BLaER1 (cell line): ENCODE measurements around the gene TENM4.
"Not testable (repeated sequence)": the region's sequence is repeated elsewhere in the genome, so short reads cannot be mapped to it uniquely, and the experiment has no call there.

ENCODE experiments used
- H3K27ac ChIP-seq: shearing (Covaris generic); formaldehyde crosslinking; 2 replicates; pipeline ENCODE4 v1.8.1; 2022
- H3K27me3 ChIP-seq: shearing (Covaris generic); formaldehyde crosslinking; 2 replicates; pipeline ENCODE4 v1.8.1; 2022
- H3K36me3 ChIP-seq: shearing (Covaris generic); formaldehyde crosslinking; 2 replicates; pipeline ENCODE4 v1.8.1; 2022
- H3K4me1 ChIP-seq: shearing (Covaris generic); formaldehyde crosslinking; 2 replicates; pipeline ENCODE4 v1.8.1; 2022
- H3K4me2 ChIP-seq: shearing (Covaris generic); formaldehyde crosslinking; 2 replicates; pipeline ENCODE4 v1.8.1; 2022
- H3K4me3 ChIP-seq: shearing (Covaris generic); formaldehyde crosslinking; 2 replicates; pipeline ENCODE4 v1.8.1; 2022
- H3K9ac ChIP-seq: shearing (Covaris generic); formaldehyde crosslinking; 2 replicates; pipeline ENCODE4 v1.8.1; 2022
- H3K9me3 ChIP-seq: shearing (Covaris generic); formaldehyde crosslinking; 2 replicates; pipeline ENCODE4 v1.8.1; 2022
- H4K20me1 ChIP-seq: shearing (Covaris generic); formaldehyde crosslinking; 2 replicates; pipeline ENCODE4 v1.8.1; 2022
- Cebpa-rat ChIP-seq: shearing (Covaris generic); IDR thresholded peaks from 2 replicates; pipeline ENCODE4 v1.8.1; 2022

Gene TENM4

GRCh38 chr11:78902771-78903507 lies 537.9 kb downstream of the TENM4 start:
- no peaks in the 10 kb centered on the region for H3K4me1 ChIP-seq
- H3K4me2 ChIP-seq = no peak overlapping the region
- H3K27me3 ChIP-seq = no peaks in the 10 kb centered on the region
- no peaks in the 10 kb centered on the region for H3K9me3 ChIP-seq
- TF ChIP-seq Cebpa-rat = no peak
- H3K36me3 ChIP-seq = peaks cover 18% of the 10 kb centered on the region; the same call in 1 of the 2 replicates
- H4K20me1 ChIP-seq = no peaks in the 10 kb centered on the region
- H3K27ac ChIP-seq = no peak overlapping the region
- H3K9ac ChIP-seq = no peak overlapping the region
- H3K4me3 ChIP-seq = no peak overlapping the region

GRCh38 chr11:78901831-78902230 lies 539.0 kb downstream of the TENM4 start:
- H3K9ac ChIP-seq = no peak overlapping the region
- H3K4me2 ChIP-seq = no peak overlapping the region
- no peaks in the 10 kb centered on the region for H3K4me1 ChIP-seq
- TF ChIP-seq Cebpa-rat = no peak
- no peak overlapping the region for H3K4me3 ChIP-seq
- no peaks in the 10 kb centered on the region for H3K27me3 ChIP-seq
- no peak overlapping the region for H3K27ac ChIP-seq
- H3K36me3 ChIP-seq = peaks cover 18% of the 10 kb centered on the region; the same call in 1 of the 2 replicates
- H4K20me1 ChIP-seq = no peaks in the 10 kb centered on the region
- H3K9me3 ChIP-seq = no peaks in the 10 kb centered on the region

GRCh38 chr11:78898266-78898775 lies 542.5 kb downstream of the TENM4 start:
- Histone ChIP-seq H3K4me1 (no peaks in the 10 kb centered on the region), H3K9ac (no peak overlapping the region), H3K27me3 (no peaks in the 10 kb centered on the region), H3K4me3 (no peak overlapping the region), H3K36me3 (peaks cover 16% of the 10 kb centered on the region; the same call in 1 of the 2 replicates), H3K9me3 (no peaks in the 10 kb centered on the region), H3K27ac (no peak overlapping the region), H4K20me1 (no peaks in the 10 kb centered on the region), H3K4me2 (no peak overlapping the region)
- no peak for TF ChIP-seq Cebpa-rat

GRCh38 chr11:78893996-78894395 lies 546.8 kb downstream of the TENM4 start:
- H3K27me3 ChIP-seq = no peaks in the 10 kb centered on the region
- H3K9ac ChIP-seq = no peak overlapping the region
- H3K9me3 ChIP-seq = no peaks in the 10 kb centered on the region
- no peaks in the 10 kb centered on the region for H4K20me1 ChIP-seq
- H3K4me3 ChIP-seq = no peak overlapping the region
- no peaks in the 10 kb centered on the region for H3K4me1 ChIP-seq
- H3K27ac ChIP-seq = no peak overlapping the region
- no peak for TF ChIP-seq Cebpa-rat
- H3K4me2 ChIP-seq = no peak overlapping the region
- H3K36me3 ChIP-seq = peaks cover 23% of the 10 kb centered on the region

- no peak for TF ChIP-seq Cebpa-rat
- Histone ChIP-seq H3K4me2 (no peak overlapping the region), H3K4me1 (no peaks in the 10 kb centered on the region), H3K9ac (no peak overlapping the region), H3K27ac (no peak overlapping the region), H4K20me1 (no peaks in the 10 kb centered on the region), H3K27me3 (no peaks in the 10 kb centered on the region), H3K4me3 (no peak overlapping the region), H3K9me3 (no peaks in the 10 kb centered on the region), H3K36me3 (peaks cover 53% of the 10 kb centered on the region)
These were observed 551.1 kb downstream of the TENM4 start for GRCh38 chr11:78889698-78890097.

- Histone ChIP-seq H4K20me1 (no peaks in the 10 kb centered on the region), H3K9me3 (peaks cover under 1% of the 10 kb centered on the region; the same call in 1 of the 2 replicates), H3K27me3 (no peaks in the 10 kb centered on the region), H3K4me2 (no peak overlapping the region), H3K4me3 (no peak overlapping the region), H3K9ac (no peak overlapping the region), H3K27ac (no peak overlapping the region), H3K36me3 (peaks cover 75% of the 10 kb centered on the region), H3K4me1 (no peaks in the 10 kb centered on the region)
- no peak for TF ChIP-seq Cebpa-rat
These were observed 554.2 kb downstream of the TENM4 start for GRCh38 chr11:78886616-78887015.

GRCh38 chr11:78884761-78885160 lies 556.1 kb downstream of the TENM4 start:
- Histone ChIP-seq H3K4me3 (no peak overlapping the region), H3K4me2 (no peak overlapping the region), H3K9ac (no peak overlapping the region), H3K4me1 (no peaks in the 10 kb centered on the region), H3K27ac (no peak overlapping the region), H3K36me3 (peaks cover 72% of the 10 kb centered on the region), H3K27me3 (no peaks in the 10 kb centered on the region), H4K20me1 (no peaks in the 10 kb centered on the region), H3K9me3 (peaks cover 19% of the 10 kb centered on the region)
- no peak for TF ChIP-seq Cebpa-rat

- Histone ChIP-seq H3K9me3 (peaks cover 32% of the 10 kb centered on the region), H3K9ac (no peak overlapping the region), H4K20me1 (no peaks in the 10 kb centered on the region), H3K4me3 (no peak overlapping the region), H3K4me2 (no peak overlapping the region), H3K27me3 (no peaks in the 10 kb centered on the region), H3K4me1 (no peaks in the 10 kb centered on the region), H3K27ac (no peak overlapping the region), H3K36me3 (peaks cover 72% of the 10 kb centered on the region)
- no peak for TF ChIP-seq Cebpa-rat
These were observed 557.3 kb downstream of the TENM4 start for GRCh38 chr11:78883506-78883905.

GRCh38 chr11:78879094-78879980 lies 561.5 kb downstream of the TENM4 start:
- peaks cover 39% of the 10 kb centered on the region for H3K9me3 ChIP-seq
- H3K36me3 ChIP-seq = peaks cover 74% of the 10 kb centered on the region
- not testable (repeated sequence) for H3K27me3 ChIP-seq, H3K4me2 ChIP-seq, H3K4me3 ChIP-seq, H3K27ac ChIP-seq, H4K20me1 ChIP-seq, H3K4me1 ChIP-seq, H3K9ac ChIP-seq

GRCh38 chr11:78878631-78879030 lies 562.2 kb downstream of the TENM4 start:
- Histone ChIP-seq H3K4me1 (no peaks in the 10 kb centered on the region), H3K9me3 (peaks cover 39% of the 10 kb centered on the region), H3K9ac (no peak overlapping the region), H4K20me1 (no peaks in the 10 kb centered on the region), H3K27me3 (no peaks in the 10 kb centered on the region), H3K4me2 (no peak overlapping the region), H3K27ac (no peak overlapping the region), H3K36me3 (peaks cover 72% of the 10 kb centered on the region), H3K4me3 (no peak overlapping the region)
- no peak for TF ChIP-seq Cebpa-rat
